Body of pancreas (tissue), 4 donors: ENCODE measurements around the gene CLMN. TPM values are rescaled to one million over a fixed set of nuclear protein-coding genes. Genes with fewer than 3 reads are reported as not detected.

Experiments
- ATAC-seq: fragments of 150-250 bp; one replicate; pipeline ENCODE4 v1.9.1; 2016
- DNase-seq, 4 donors: peaks; one replicate each; pipeline ENCODE4 v3.0.0-alpha.2; 2019
- H3K27ac ChIP-seq, 4 donors: fragments of 200-600 bp; sonication (generic); 1 replicate in 3 of 4; 2 replicates in 1 of 4; pipeline versions ENCODE4 v1.5.1 to v1.6.1; 2016 to 2019; ENCODE audit warnings: mild to moderate bottlenecking in 1 of 4, mixed read lengths in 1 of 4, moderate library complexity in 1 of 4
- H3K27me3 ChIP-seq, 2 donors: fragments of 200-600 bp; sonication (generic); one replicate each; pipeline ENCODE4 v1.6.0; 2016; ENCODE audit warnings: mild to moderate bottlenecking in 1 of 2
- H3K36me3 ChIP-seq, 2 donors: fragments of 200-600 bp; sonication (generic); replicated peaks in 1 of 2; 2 replicates each; pipeline ENCODE4 v1.5.1; 2016; ENCODE audit warnings: low read depth in 2 of 2; ENCODE audit not compliant: insufficient read depth in 1 of 2
- H3K4me1 ChIP-seq: fragments of 200-600 bp; sonication (generic); one replicate; pipeline ENCODE4 v1.6.0; 2016
- H3K4me3 ChIP-seq, 2 donors: fragments of 200-600 bp; sonication (generic); 1 replicate in 1 of 2; 2 replicates in 1 of 2; pipeline ENCODE4 v1.5.1; 2016 to 2019
- H3K9me3 ChIP-seq, 3 donors: fragments of 200-600 bp; sonication (generic); 1 replicate in 2 of 3; 2 replicates in 1 of 3; pipeline ENCODE4 v1.5.1; 2016
- POLR2A ChIP-seq, 3 donors: fragments of 450-650 bp; IDR thresholded peaks; one replicate each; pipeline ENCODE4 v1.6.1; 2016; ENCODE audit warnings: antibody characterized with exemption in 3 of 3, mild to moderate bottlenecking in 2 of 3
- WGBS, 2 donors: methylation state at CpG; one replicate each; pipeline ENCODE4 v1.1.5; 2017; 5-methylcytosine and 5-hydroxymethylcytosine counted together
- intact Hi-C: fragments of 100-400 bp; cut with DNase I; formaldehyde crosslinking; loops from one replicate; pipeline ENCODE4 v1.15.1; 2023
- total RNA-seq, 2 donors: library from RNA; depleted of rRNA; stranded (reverse); fragments of >200 nt; gene quantifications; one replicate each; pipeline ENCODE4 v1.1.0, GENCODE V29; 2016
- TF ChIP-seq, protein P1 (sequence below), 7 experiments: fragments of 450-650 bp in 4 of 7; fragments of 200-600 bp in 3 of 7; sonication (generic) in 3 of 7; IDR thresholded peaks; one replicate each; pipeline ENCODE4 v1.5.1; 2016 to 2019; ENCODE audit warnings: antibody characterized with exemption in 7 of 7

Gene CLMN
- total RNA-seq, 2 donors from 2014 or later, result 53.7 to 54.7 TPM

DNA sequence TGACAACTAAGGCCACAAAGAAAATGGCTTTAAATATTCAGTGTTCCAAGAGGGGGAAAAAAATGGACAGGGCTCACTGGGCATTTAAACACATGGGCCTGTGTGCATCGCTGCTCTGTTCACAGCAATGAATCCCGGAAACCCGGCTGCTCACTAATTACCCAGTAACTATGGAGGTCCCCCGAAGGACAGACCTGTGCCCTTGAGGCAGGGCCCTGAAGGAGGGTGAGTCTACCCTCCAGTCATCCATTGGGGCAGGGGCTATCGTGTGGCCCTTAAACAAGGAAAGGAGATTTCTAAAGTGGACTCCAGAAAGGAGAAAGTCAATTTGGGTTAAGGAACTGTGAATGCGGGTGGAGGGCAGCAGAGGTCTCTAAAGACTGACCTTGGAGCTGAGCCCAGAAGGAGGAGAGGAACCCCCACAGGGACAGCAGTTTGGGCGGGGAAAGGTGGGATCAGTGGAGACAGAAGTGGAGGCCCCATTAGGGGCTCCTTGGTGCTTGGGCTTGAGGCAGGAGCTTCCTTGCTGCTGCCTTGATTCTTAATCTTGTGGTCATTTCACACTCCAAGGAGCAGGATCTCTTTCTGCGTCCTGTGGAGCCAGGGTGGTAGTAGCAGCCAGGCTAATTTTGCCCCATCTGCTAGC, 1.4 kb upstream of the CLMN start:
- Histone ChIP-seq H3K4me1 (peaks cover 53% of the 10 kb centered on the region), H3K36me3 (no peaks in the 10 kb centered on the region), H3K27ac (peak overlapping the region; percentile 55 to 88 (median 84)), H3K4me3 (no peak overlapping the region), H3K27me3 (no peaks in the 10 kb centered on the region), H3K9me3 (no peaks in the 10 kb centered on the region)
- DNase-seq, result no peak
- 91 to 95% methylated on average over 8 of the region's 8 CpGs for WGBS, 2 donors
- TF ChIP-seq POLR2A (IDR thresholded peaks at IDR 0.05), result no peak
- TF ChIP-seq, protein P1, sequence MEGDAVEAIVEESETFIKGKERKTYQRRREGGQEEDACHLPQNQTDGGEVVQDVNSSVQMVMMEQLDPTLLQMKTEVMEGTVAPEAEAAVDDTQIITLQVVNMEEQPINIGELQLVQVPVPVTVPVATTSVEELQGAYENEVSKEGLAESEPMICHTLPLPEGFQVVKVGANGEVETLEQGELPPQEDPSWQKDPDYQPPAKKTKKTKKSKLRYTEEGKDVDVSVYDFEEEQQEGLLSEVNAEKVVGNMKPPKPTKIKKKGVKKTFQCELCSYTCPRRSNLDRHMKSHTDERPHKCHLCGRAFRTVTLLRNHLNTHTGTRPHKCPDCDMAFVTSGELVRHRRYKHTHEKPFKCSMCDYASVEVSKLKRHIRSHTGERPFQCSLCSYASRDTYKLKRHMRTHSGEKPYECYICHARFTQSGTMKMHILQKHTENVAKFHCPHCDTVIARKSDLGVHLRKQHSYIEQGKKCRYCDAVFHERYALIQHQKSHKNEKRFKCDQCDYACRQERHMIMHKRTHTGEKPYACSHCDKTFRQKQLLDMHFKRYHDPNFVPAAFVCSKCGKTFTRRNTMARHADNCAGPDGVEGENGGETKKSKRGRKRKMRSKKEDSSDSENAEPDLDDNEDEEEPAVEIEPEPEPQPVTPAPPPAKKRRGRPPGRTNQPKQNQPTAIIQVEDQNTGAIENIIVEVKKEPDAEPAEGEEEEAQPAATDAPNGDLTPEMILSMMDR (IDR thresholded peaks at IDR 0.05), result no peak
- intact Hi-C loops, result no loop called here
- no peak for ATAC-seq

DNA sequence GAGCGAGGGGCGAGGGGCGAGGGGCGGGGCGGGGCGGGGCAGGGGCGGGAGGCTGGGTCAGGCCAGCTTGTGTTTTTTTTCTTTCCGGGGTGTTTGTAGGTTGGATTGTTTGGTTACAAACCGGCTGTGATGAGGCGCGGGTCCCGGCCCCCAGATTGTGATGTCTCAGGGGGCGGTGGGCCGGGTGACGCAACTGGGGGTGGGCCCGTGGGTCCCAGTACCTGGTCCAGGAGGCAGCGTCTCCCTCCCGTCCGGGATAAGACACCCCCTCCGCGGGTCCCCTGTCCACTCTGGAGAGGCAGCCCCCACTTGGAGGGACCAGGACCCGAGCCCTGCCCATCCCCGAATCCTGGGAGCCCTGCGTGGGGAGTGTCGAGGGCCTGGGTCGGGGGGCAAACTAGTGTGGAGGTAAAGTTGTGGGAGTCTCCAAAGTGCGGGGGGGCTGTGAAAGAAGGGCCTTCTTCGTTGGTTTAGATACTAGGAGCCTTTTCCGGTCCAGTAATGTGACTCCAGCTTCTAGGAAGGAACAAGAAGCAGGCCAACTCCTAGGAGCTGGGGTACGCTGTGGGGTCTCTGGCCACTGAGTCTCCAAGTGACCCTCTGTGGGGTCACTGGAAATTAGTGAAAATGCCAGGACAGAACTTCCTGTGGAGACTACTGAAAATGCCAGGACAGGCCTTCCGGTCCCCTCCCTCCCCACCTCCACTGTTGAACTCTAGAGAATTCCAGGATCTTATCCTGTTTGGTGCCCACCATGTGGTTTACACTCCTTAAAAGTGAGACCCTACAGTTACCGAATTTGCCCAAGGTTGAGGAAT, 579 bp upstream of the CLMN start:
- 17 to 18% methylated on average over 22 to 26 of the region's 32 CpGs for WGBS, 2 donors
- H3K27ac ChIP-seq, result peak overlapping the region; percentile 55 to 88 (median 84)
- TF ChIP-seq, protein P1 (IDR thresholded peaks at IDR 0.05), result no peak
- TF ChIP-seq POLR2A (IDR thresholded peaks at IDR 0.05), result no peak
- DNase-seq, result peak in 1 of 4 donors; percentile 52
- no peaks in the 10 kb centered on the region for H3K36me3 ChIP-seq
- no peak overlapping the region for H3K4me3 ChIP-seq
- H3K4me1 ChIP-seq, result peaks cover 60% of the 10 kb centered on the region
- no peak for ATAC-seq
- no peaks in the 10 kb centered on the region for H3K27me3 ChIP-seq
- H3K9me3 ChIP-seq, result no peaks in the 10 kb centered on the region
- intact Hi-C loops, result no loop called here

DNA sequence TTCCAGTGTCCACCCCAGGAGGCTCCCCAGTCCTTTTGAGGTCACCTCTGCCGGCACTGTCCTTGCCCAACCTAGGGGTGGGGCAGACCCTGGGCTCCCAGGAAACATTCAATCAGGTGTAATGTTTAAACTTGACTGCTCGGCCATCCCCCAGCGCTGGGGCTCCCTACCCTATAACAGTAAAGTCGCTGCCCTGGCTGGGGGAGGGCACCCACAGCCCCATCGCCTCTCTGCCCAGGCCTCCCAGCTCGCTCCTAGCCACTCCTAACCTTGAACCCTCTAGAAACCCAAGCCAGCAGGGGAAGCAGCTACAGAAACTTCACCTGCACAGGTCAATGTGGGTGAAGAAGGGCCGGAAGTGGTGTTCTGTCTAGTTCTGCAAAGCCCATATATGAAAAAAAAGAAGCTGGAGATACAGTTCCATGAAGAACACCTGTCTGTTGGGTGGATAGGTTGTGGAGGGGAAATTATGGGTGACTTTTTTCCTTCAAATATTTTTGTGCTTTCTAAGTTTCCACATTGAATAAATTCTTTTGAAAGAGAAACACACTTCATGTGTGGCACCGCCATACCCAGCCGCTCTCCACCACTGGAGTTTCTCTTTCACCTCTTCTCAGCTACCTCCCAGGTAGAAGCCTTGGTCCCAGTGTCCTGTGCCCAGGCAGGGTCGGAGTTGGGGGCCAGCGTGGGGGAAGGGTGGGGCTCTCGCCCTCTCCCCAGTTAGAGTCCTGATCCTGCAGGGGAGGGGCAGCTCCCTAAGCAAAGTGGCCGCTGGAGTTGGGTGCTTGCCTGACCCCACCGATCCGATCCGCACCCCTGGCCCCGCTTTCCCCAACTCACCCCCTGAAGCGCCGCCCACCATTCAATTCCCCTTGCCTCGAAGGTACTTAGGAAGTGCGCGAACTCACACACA, 1.1 kb downstream of the CLMN start:
- DNase-seq (peak in 2 of 4 donors; percentile 37 to 74), ATAC-seq (peak; percentile 4)
- Histone ChIP-seq H3K4me1 (peaks cover 77% of the 10 kb centered on the region), H3K4me3 (peak overlapping the region; percentile 26 to 86), H3K27me3 (no peaks in the 10 kb centered on the region), H3K9me3 (no peaks in the 10 kb centered on the region), H3K36me3 (no peaks in the 10 kb centered on the region), H3K27ac (peak overlapping the region; percentile 86 to 96 (median 90))
- intact Hi-C loops, result no loop called here
- 8 to 11% methylated on average over 17 to 22 of the region's 22 CpGs for WGBS, 2 donors
- TF ChIP-seq POLR2A (IDR thresholded peaks at IDR 0.05), result no peak
- TF ChIP-seq, protein P1 (IDR thresholded peaks at IDR 0.05), result no peak

DNA sequence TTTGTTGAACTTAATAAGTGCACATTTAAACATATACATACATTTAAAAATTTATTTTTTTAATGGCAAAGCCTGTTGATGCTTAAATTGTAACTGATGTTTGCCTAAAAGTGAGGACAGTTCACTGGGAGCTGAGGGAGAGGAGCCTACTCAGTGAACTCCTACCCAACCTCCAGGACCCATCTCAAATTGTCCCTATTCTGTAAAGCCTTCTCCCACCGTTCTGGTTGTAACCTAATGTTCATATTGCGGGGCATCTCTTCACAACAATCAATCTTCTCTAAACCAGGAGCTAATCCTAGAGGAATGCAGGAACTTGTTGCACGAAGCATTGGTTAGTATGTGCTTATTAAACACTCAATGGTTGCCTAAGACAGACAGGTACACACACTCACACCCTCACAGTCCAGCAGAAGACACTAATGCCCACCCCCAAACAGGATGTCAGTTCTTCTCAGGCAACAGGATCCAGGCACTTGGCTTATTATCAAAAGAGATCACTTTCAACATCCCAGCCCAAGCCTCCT, 1.8 kb downstream of the CLMN start:
- Histone ChIP-seq H3K4me3 (no peak overlapping the region), H3K36me3 (no peaks in the 10 kb centered on the region), H3K9me3 (no peaks in the 10 kb centered on the region), H3K27me3 (no peaks in the 10 kb centered on the region), H3K4me1 (peaks cover 80% of the 10 kb centered on the region), H3K27ac (peak overlapping the region; percentile 86 to 96 (median 90))
- intact Hi-C loops, result no loop called here
- WGBS, 2 donors, result 56 to 71% methylated on average over 3 of the region's 3 CpGs
- ATAC-seq, result no peak
- TF ChIP-seq, protein P1 (IDR thresholded peaks at IDR 0.05), result no peak
- peak in 1 of 3 donors; percentile 14 for TF ChIP-seq POLR2A (IDR thresholded peaks at IDR 0.05)
- DNase-seq, result no peak
